NCI-H345 (cell line): Measurements from ENCODE around the gene CPNE7.
A peak's percentile ranks its signal among the peaks of the same experiment; 100 is the strongest.
"Not testable (repeated sequence)": the region's sequence is repeated elsewhere in the genome, so short reads cannot be mapped to it uniquely, and the experiment has no call there.

Experiments
- DNase-seq: peaks from one replicate; lab custom pipeline; 2025; lab: John Stamatoyannopoulos, UW

CPNE7 gene

DNA sequence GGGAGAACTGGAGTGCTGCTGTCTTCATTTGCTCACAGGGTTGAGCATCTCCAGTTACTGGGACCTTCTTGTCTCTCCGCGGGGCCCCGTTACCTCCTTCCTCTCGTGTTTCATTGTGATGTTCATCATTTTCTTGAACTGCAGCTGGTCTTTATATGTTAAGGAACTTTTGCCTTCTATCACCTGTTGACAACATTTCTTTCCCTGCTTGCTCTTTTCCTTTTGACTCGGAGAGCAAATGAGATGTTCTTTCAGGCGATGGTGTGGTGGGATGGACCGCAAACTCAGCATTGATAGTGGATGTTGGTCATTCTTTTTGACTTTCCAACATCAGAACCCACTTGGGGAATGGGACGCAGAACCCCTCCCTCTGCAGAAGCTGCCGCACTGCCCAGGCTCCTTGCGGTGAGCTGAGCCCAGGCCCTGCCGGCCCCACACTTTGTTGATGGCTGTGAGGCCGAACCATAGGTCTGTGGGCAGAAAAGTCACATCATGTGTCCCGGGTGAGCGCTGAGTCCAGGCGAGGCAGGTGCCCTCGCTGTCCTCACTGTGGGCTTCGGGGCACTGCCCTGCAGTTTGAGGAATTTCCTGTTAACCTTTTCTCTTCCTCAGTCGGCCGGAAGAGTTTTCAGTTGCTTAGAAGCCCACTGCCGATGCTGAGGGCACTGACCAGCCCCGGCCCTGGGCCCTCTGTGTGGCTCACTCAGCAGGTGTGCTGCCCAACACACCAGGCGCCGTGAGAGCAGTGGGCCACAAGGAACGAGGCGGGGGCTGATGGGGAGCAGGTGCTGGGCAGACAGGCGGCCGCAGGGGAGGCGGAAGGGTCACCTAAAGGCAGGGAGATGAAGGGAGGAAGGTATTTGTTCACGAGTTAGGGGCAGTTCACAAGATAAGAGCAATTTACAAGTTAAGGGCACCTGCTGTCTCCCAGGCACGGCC is 7.6 kb upstream of the CPNE7 start:
- DNase-seq: no peak

- DNase-seq: no peak
Observed at GRCh38 chr16:89569506-89570341, 5.8 kb upstream of the CPNE7 start.

- no peak for DNase-seq
Observed at GRCh38 chr16:89570342-89570923, 5.1 kb upstream of the CPNE7 start.

GRCh38 chr16:89570983-89571598 is 4.5 kb upstream of the CPNE7 start:
- DNase-seq: not testable (repeated sequence)

DNA sequence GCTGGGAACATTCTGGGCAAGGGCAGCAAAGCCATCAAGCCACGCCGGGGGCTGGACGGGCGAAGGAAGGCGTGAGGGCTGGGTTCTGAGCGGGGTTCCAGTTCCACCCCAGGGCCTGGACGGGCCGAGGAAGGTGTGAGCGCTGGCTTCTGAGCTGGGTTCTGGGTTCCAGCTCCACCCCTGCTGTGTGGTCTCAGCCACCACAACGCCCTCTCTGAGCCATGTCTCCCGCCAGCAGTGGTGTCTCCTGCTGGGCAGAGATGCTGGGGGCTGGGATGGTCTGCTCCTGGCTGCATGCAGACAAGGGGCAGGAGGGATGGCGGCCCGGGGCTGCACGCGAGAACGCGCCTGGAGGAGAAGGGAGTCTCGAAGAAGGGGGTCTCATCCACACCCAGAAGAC is 3.9 kb upstream of the CPNE7 start:
- no peak for DNase-seq

- no peak for DNase-seq
Observed at GRCh38 chr16:89572073-89572484, 3.5 kb upstream of the CPNE7 start.

DNA sequence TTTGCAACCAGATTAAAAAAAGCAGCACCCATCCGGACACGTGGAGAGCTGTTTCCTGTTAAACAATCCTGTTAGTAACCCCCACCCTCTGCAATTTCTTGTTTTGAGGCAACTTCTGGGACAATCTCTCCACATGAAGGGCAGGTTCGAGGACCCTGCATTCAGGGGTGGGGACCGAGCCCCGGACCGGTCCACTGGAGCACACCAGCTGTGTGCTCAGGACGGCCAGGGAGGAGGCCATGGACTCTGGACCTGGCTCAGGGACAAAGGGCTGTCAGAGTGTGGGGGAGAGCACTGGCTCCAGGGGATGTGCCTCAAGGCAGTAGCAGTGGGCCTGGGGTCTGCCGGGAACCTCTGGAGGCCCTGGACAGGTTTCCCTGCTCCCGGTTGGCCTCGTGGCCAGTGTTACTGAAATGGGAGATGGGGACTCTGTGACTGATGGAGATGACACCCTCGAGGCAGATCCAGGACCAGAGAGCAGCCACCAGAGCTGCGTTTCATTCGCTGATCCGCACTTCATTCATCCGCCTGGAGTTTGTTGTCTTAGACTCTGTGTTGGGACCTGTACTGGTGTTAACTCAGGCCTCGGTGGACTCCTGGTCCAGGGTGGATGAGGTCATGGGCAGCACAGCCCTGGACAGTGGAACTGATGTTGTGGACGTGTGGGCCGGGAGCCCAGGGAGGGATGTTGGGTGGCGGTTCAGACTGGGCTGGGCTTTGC is 2.9 kb upstream of the CPNE7 start:
- no peak for DNase-seq

GRCh38 chr16:89573826-89574680 is 1.5 kb upstream of the CPNE7 start:
- DNase-seq: no peak

- DNase-seq: peak; percentile 12
Observed at GRCh38 chr16:89574681-89575246, 794 bp upstream of the CPNE7 start.

- no peak for DNase-seq
Observed at GRCh38 chr16:89576153-89577054, 846 bp downstream of the CPNE7 start.

DNA sequence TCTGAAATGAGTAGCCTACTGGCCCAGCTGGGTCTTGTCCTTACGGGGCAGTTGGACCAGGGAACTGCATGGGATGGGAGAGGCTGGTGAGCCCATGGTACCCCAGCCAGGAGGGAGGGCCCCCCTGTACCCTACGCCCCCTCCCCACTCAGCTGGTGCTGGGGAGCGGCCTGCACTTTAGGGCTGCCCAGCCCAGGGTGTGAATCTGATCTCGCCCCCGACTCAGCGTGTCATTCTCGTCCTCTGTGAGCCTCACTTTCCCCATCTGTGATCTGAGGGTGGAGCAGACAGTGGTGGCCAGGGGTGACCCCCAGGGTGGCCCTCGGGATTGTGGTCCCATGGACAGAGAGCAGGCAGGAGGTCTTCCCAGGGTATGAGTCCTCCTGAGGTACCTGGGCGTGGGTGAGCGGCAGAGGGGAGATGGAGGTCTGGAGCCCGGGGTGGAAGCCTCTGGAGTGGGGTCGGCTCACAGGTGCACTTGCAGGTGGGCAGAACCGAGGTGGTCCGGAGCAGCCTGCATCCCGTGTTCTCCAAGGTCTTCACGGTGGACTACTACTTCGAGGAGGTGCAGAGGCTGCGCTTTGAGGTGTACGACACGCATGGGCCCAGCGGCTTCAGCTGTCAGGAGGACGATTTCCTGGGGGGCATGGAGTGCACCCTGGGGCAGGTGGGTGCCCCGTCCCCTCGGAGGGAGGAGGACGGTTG is 1.6 kb downstream of the CPNE7 start:
- DNase-seq: no peak

DNA sequence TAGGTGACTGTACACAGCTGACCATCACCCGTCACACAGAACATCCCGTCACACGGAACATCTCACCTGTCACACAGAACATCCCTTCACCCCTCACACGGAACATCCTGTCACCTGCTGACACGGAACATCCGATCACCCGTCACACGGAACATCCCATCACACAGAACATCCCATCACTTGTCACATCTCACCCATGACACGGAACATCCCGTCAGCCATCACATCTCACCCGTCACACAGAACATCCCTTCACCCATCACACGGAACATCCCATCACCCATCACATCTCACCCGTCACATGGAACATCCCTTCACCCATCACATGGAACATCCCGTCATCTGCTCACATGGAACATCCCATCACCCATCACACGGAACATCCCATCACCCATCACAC is 3.8 kb downstream of the CPNE7 start:
- DNase-seq: no peak

DNA sequence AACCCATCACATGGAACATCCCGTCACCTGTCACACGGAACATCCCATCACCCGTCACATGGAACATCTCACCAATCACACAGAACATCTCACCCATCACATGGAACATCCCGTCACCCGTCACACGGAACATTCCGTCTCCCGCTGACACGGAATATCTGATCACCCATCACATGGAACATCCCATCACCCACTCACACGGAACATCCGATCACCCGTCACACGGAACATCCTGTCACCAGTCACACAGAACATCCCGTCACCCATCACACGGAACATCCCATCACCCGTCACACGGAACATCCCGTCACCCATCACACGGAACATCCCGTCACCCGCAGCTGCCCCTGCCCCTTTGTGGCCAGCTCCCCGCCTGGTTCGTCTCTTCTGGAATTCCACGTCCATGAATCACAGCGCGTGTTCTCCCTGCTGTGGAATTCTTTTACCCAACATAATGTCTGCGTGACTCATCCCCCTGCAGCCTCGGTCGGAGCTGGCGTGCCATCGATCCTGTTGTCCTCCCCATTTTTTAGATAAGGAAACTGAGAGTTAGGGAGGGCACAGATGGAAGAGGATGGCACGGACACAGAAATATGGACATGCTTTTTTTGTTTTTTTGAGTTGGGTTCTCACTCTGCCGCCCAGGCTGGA is 5.6 kb downstream of the CPNE7 start:
- no peak for DNase-seq

GRCh38 chr16:89581861-89582563 is 6.5 kb downstream of the CPNE7 start:
- DNase-seq: no peak

- no peak for DNase-seq
Observed at GRCh38 chr16:89582614-89583196, 7.1 kb downstream of the CPNE7 start.

DNA sequence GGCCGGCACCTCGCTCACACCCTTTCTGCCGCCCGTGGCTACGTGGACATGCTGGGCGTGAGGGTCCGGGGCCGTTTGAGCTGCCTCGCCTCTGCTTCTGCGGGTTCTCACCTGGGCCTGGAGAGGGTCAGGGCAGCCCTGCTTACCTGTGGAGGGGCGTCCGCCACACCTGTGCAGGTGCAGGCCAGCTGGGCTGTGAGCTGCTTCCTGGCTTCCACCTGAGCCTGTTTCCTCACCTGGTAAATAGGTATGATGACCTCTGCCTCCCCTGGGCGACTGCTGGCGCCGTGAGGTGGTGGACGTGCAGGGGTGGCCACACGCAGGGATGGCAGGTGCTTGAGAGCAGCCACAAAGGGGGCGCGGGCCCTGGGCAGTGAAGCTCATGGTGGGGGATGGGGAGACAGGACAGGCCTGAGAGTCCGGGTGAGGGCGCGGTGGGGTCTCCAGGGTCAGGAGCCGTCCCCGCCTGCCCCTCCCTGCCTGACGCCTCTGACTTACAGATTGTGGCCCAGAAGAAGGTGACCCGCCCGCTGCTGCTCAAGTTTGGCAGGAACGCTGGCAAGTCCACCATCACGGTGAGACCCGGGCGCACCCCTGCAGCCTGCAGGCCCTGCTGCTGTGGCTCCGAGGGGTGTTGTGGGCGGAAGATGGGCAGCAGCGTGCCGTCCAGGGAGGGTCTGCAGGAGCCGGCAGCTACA is 7.8 kb downstream of the CPNE7 start:
- DNase-seq: no peak
